Central memory CD8-positive, alpha-beta T cell (primary cell): ENCODE measurements around the gene PCK2.
A peak's percentile ranks its signal among the peaks of the same experiment; 100 is the strongest.

Experiments used
- ATAC-seq: fragments of 150-1000 bp; cut with Tn5 transposase; replicated peaks from 2 replicates; pipeline ENCODE4 v1.10.0; 2022; ENCODE audit warnings: mild to moderate bottlenecking, moderate FRiP score, moderate number of reproducible peaks; ENCODE audit not compliant: poor library complexity, severe bottlenecking; ENCODE audit errors: extremely low read depth
- DNase-seq, 2 donors: peaks; one replicate each; pipeline ENCODE4 v3.0.0; 2021; ENCODE audit warnings: low spot score in 2 of 2
- H3K27ac Mint-ChIP-seq: one replicate; pipeline ENCODE4 v1.8.0; 2022; ENCODE audit warnings: low read depth, mild to moderate bottlenecking, moderate library complexity, mixed read lengths
- H3K27me3 Mint-ChIP-seq: one replicate; pipeline ENCODE4 v1.8.0; 2022; ENCODE audit warnings: mixed read lengths
- H3K36me3 Mint-ChIP-seq: one replicate; pipeline ENCODE4 v1.8.0; 2022; ENCODE audit warnings: mild to moderate bottlenecking, moderate library complexity, mixed read lengths; ENCODE audit not compliant: insufficient read depth
- H3K4me1 Mint-ChIP-seq: one replicate; pipeline ENCODE4 v1.8.0; 2022; ENCODE audit warnings: mixed read lengths
- H3K4me3 Mint-ChIP-seq: one replicate; pipeline ENCODE4 v1.8.0; 2022; ENCODE audit warnings: mild to moderate bottlenecking, moderate library complexity, mixed read lengths
- H3K9me3 Mint-ChIP-seq: one replicate; pipeline ENCODE4 v1.8.0; 2022; ENCODE audit warnings: mixed read lengths

PCK2 gene

GRCh38 chr14:24137529-24138395 lies 43.7 kb downstream of the PCK2 start:
- DNase-seq (no peak), ATAC-seq (no peak)
- peaks cover 42% of the 10 kb centered on the region for H3K4me1 Mint-ChIP-seq
- no peaks in the 10 kb centered on the region for H3K9me3 Mint-ChIP-seq
- H3K4me3 Mint-ChIP-seq, result peak overlapping the region; percentile 90
- H3K27me3 Mint-ChIP-seq, result no peaks in the 10 kb centered on the region
- H3K36me3 Mint-ChIP-seq, result peaks cover 17% of the 10 kb centered on the region
- H3K27ac Mint-ChIP-seq, result no peak overlapping the region

- no peaks in the 10 kb centered on the region for H3K9me3 Mint-ChIP-seq
- ATAC-seq (no peak), DNase-seq (no peak)
- peak overlapping the region; percentile 73 for H3K4me3 Mint-ChIP-seq
- H3K27me3 Mint-ChIP-seq, result no peaks in the 10 kb centered on the region
- H3K27ac Mint-ChIP-seq, result peak overlapping the region; percentile 24
- H3K36me3 Mint-ChIP-seq, result peaks cover 17% of the 10 kb centered on the region
- peaks cover 45% of the 10 kb centered on the region for H3K4me1 Mint-ChIP-seq
These were observed 44.5 kb downstream of the PCK2 start for GRCh38 chr14:24138396-24139271.

GRCh38 chr14:24139272-24139934 lies 45.3 kb downstream of the PCK2 start:
- Mint-ChIP-seq H3K27me3 (no peaks in the 10 kb centered on the region), H3K36me3 (peaks cover 17% of the 10 kb centered on the region), H3K4me1 (peaks cover 50% of the 10 kb centered on the region), H3K27ac (peak overlapping the region; percentile 24), H3K9me3 (no peaks in the 10 kb centered on the region), H3K4me3 (peak overlapping the region; percentile 73)
- ATAC-seq (no peak), DNase-seq (no peak)

- peaks cover 59% of the 10 kb centered on the region for H3K4me1 Mint-ChIP-seq
- H3K4me3 Mint-ChIP-seq, result peak within 1 kb of the TSS; percentile 73
- H3K36me3 Mint-ChIP-seq, result peaks cover 23% of the 10 kb centered on the region
- no peaks in the 10 kb centered on the region for H3K27me3 Mint-ChIP-seq
- no peaks in the 10 kb centered on the region for H3K9me3 Mint-ChIP-seq
- H3K27ac Mint-ChIP-seq, result peak within 1 kb of the TSS; percentile 88
- DNase-seq (peak; percentile 97 to 99), ATAC-seq (peak; percentile 92)
These were observed 47.2 kb downstream of the PCK2 start, which contains the start of gene EMC9 for GRCh38 chr14:24141097-24141880. Gene EMC9 (minus strand): TSS chr14:24141591. CDS start chr14:24141304, 287 bp downstream.

- Mint-ChIP-seq H3K4me3 (peak overlapping the region; percentile 4), H3K9me3 (no peaks in the 10 kb centered on the region), H3K36me3 (peaks cover 22% of the 10 kb centered on the region), H3K27ac (no peak overlapping the region), H3K4me1 (peaks cover 57% of the 10 kb centered on the region), H3K27me3 (no peaks in the 10 kb centered on the region)
- DNase-seq, result no peak
- no peak for ATAC-seq
These were observed 49.4 kb downstream of the PCK2 start for GRCh38 chr14:24143511-24143910.

- Mint-ChIP-seq H3K27ac (no peak overlapping the region), H3K27me3 (no peaks in the 10 kb centered on the region), H3K9me3 (no peaks in the 10 kb centered on the region), H3K4me3 (peak overlapping the region; percentile 4), H3K36me3 (peaks cover 26% of the 10 kb centered on the region), H3K4me1 (peaks cover 58% of the 10 kb centered on the region)
- DNase-seq (no peak), ATAC-seq (no peak)
These were observed 50.3 kb downstream of the PCK2 start for GRCh38 chr14:24144451-24144850.

GRCh38 chr14:24145219-24145618 lies 51.1 kb downstream of the PCK2 start:
- Mint-ChIP-seq H3K36me3 (peaks cover 31% of the 10 kb centered on the region), H3K4me1 (peaks cover 58% of the 10 kb centered on the region), H3K9me3 (no peaks in the 10 kb centered on the region), H3K4me3 (peak overlapping the region; percentile 98), H3K27ac (no peak overlapping the region), H3K27me3 (no peaks in the 10 kb centered on the region)
- no peak for ATAC-seq
- DNase-seq, result no peak

GRCh38 chr14:24145690-24146452 lies 51.8 kb downstream of the PCK2 start:
- ATAC-seq, result no peak
- no peak for DNase-seq
- H3K4me3 Mint-ChIP-seq, result peak overlapping the region; percentile 98
- H3K4me1 Mint-ChIP-seq, result peaks cover 64% of the 10 kb centered on the region
- no peaks in the 10 kb centered on the region for H3K9me3 Mint-ChIP-seq
- H3K27ac Mint-ChIP-seq, result peak overlapping the region; percentile 92
- peaks cover 33% of the 10 kb centered on the region for H3K36me3 Mint-ChIP-seq
- no peaks in the 10 kb centered on the region for H3K27me3 Mint-ChIP-seq

- ATAC-seq (peak; percentile 54), DNase-seq (peak; percentile 71 to 75)
- no peaks in the 10 kb centered on the region for H3K9me3 Mint-ChIP-seq
- H3K4me3 Mint-ChIP-seq, result peak within 1 kb of the TSS; percentile 98
- peak within 1 kb of the TSS; percentile 92 for H3K27ac Mint-ChIP-seq
- H3K27me3 Mint-ChIP-seq, result no peaks in the 10 kb centered on the region
- H3K4me1 Mint-ChIP-seq, result peaks cover 65% of the 10 kb centered on the region
- H3K36me3 Mint-ChIP-seq, result peaks cover 35% of the 10 kb centered on the region
These were observed 52.4 kb downstream of the PCK2 start, which contains the start of gene PSME2 for GRCh38 chr14:24146453-24146977. Gene PSME2 (minus strand): TSS chr14:24146610. CDS start chr14:24146581, 29 bp downstream.

- H3K4me3 Mint-ChIP-seq, result peak within 1 kb of the TSS; percentile 98
- no peaks in the 10 kb centered on the region for H3K27me3 Mint-ChIP-seq
- peak; percentile 92 for ATAC-seq
- no peaks in the 10 kb centered on the region for H3K9me3 Mint-ChIP-seq
- peaks cover 65% of the 10 kb centered on the region for H3K4me1 Mint-ChIP-seq
- peak; percentile 92 to 94 for DNase-seq
- H3K27ac Mint-ChIP-seq, result peak within 1 kb of the TSS; percentile 92
- peaks cover 37% of the 10 kb centered on the region for H3K36me3 Mint-ChIP-seq
These were observed 53.1 kb downstream of the PCK2 start, which contains the start of gene RNF31 for GRCh38 chr14:24146978-24147760. Gene RNF31 (plus strand): TSS chr14:24147498. CDS start chr14:24147699, 201 bp downstream.
